HG03175 (cell line): ENCODE data around the gene CSPG4.
"Not testable (repeated sequence)": the region's sequence is repeated elsewhere in the genome, so short reads cannot be mapped to it uniquely, and the experiment has no call there.

Experiments
- ATAC-seq: cut with Tn5 transposase; IDR thresholded peaks from one replicate; pipeline ENCODE4 v1.9.1; 2021; ENCODE audit warnings: mild to moderate bottlenecking, moderate library complexity; ENCODE audit not compliant: unreplicated experiment

Gene CSPG4

GRCh38 chr15:75705375-75705774 lies 7.3 kb downstream of the CSPG4 start:
- ATAC-seq: not testable (repeated sequence)

- no peak for ATAC-seq
These were observed 8.0 kb downstream of the CSPG4 start for GRCh38 chr15:75704618-75705017.

- ATAC-seq: no peak
These were observed 8.4 kb downstream of the CSPG4 start for GRCh38 chr15:75704263-75704615.

DNA sequence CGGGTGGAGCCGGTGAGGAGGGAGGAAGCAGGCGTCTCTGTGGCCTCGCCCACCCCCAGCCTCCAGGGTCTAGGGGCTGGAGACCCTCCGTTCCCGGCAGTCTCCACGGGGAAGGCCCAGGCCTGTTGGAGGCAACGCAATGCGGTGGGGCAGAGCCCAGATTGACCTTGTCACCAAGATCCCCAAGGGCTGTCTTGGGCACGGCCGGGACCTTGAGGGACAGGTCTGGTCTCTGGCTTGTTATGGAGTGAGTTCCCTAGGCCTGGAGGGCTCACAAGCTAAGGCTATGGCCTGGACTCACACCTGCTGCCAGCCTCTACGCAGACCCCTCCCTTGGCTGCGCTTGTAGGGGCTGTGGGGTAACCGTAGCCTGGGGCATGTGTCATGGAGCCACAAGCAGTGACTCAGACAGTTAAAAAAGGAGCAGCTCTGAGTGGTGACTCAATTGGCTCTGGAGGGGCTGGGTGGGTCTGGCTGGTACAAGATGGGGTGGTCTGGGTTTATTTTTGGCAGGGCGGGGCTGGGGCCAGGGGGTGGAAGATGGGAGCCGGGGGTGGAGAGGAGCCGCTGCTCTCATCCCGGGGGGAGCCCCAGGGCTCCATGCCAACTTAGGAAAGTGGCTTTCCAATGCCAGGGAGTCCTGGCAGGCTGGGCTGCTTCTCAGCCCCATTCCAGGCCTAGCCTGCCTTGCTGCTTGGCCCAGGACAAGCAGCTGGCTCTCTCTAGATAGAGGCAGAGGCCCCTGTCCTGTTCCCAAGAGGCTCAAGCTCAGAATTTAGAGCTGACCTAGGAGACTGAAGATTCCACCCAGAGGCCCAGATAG lies 9.0 kb downstream of the CSPG4 start:
- not testable (repeated sequence) for ATAC-seq

GRCh38 chr15:75702436-75702835 lies 10.2 kb downstream of the CSPG4 start:
- no peak for ATAC-seq

- ATAC-seq: not testable (repeated sequence)
These were observed 11.3 kb downstream of the CSPG4 start for GRCh38 chr15:75701071-75702003.

DNA sequence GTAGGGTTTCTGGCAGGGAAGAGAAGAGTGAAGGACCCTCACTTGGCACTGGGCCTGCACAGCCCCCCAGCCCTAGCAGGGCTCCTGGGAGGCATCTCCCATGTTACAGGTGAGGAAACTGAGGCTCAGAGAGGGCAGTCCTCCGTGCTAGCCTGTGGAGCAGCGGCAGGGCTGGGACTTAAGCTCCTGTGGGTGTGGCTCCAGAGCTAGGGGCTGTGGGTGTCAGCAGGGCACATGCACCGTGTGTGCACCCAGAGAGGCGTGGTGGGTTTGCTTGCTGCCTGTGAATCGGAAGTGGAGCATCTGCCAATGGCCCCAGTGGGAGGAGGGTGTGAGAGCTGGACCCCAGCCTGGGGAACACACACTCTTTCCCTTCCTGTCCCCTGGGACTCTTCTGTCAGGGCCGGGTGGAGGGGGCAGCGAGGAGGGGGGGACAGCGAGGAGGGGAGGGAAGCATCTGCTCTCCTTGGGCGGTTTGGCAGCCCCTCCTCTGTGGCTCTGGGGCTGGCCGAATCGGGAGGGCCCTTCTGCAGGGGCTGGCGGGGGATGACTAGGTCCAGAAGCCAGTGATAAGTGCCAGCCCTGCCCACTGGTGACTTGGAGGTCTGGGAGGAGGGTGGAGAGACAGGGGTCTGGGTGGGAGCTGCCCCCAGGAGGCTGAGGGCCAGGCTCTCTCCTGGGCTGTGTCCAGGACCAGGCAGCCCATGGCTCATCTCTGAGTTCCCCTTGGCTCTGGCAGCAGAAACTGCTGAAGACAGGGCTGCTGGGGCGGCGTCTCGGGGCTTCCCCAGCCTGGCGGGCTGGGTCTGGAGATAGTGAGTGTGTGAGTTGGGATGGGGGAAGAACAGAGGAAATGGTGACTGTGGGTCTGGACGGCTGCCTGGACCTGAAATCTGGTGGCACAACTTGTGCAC lies 12.4 kb downstream of the CSPG4 start:
- peak; percentile 47 for ATAC-seq

GRCh38 chr15:75699517-75699916 lies 13.1 kb downstream of the CSPG4 start:
- ATAC-seq: not testable (repeated sequence)

GRCh38 chr15:75697974-75698747 lies 14.5 kb downstream of the CSPG4 start:
- not testable (repeated sequence) for ATAC-seq

DNA sequence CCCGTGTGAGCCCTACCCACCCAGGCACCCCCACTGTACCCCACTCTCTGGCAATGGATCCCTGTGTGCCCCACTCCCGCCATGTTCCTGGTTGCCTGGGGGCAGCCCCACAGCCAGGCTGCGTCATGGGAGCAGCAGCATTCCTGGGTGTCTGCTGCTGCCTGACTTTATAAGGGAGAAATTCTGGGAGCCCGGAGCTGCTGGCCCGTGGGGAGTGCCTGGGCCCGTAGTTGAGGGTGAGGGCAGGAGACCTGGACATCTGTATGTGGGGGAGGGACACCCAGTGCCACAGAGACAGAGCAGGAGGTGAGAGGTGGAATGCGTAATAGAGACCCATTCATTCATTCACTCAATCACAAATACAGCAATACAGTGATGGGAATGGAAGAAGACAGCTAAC lies 15.1 kb downstream of the CSPG4 start:
- ATAC-seq: no peak

- ATAC-seq: no peak
These were observed 15.8 kb downstream of the CSPG4 start for GRCh38 chr15:75696854-75697259.

GRCh38 chr15:75696311-75696720 lies 16.3 kb downstream of the CSPG4 start:
- ATAC-seq: no peak

GRCh38 chr15:75695634-75696310 lies 16.9 kb downstream of the CSPG4 start:
- ATAC-seq: no peak

DNA sequence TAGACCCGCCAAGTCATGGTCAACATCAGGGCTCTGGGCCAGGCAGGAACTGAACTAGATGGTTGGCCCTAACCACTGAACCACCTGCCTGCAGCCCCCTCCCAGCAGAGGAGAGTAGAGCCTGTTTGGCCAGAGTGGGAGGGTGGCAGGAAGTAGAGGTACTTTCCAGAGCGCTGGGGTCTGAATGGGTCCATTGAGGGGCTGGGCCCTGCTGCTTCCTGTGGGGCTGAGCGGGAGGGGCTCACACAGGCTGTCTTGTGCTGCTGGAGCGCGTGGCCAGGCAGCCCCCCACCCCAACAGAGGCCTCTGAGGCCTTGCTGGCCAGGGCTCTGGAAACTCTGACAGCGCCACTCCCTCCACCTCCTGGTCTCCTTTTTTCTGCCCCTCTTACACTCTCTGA lies 17.4 kb downstream of the CSPG4 start:
- ATAC-seq: no peak

GRCh38 chr15:75694241-75695182 lies 18.1 kb downstream of the CSPG4 start:
- ATAC-seq: no peak

DNA sequence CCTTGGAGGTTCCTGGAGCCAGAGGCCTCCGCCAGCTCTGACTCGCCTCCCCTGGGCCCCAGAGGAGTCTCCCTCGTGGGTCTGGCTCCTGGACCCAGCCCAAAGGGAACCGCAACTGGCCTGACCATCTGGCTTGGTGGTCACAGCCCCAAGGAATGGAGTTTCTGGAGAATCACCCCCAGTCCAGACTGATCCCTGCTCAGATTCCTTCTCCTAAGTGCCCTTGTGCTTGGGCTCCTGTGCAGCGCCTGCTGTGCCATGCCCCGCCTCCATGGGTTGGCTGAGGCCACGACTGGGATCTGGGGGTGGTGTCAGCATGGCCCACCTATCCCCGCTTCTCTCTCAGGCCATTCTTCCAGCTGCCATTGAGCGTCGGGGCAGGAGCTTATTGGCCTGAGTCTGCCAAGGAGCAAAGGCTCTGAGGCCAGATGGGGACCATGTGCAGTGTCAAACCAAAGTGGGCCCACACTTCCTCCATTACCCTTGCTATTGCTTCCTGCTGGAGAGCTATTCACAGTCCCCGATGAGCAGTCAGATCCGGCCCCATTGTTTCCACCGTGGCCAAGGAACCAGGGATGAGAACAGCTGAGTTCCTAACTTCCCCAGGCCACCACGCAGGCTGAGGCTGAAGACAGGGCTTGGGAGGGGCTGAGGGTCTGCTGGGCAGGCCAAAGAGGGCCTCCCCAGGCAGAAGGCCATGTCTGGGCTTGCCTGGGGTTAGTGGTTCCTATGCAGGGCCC lies 19.0 kb downstream of the CSPG4 start:
- ATAC-seq: no peak

GRCh38 chr15:75693028-75693427 lies 19.6 kb downstream of the CSPG4 start:
- not testable (repeated sequence) for ATAC-seq

DNA sequence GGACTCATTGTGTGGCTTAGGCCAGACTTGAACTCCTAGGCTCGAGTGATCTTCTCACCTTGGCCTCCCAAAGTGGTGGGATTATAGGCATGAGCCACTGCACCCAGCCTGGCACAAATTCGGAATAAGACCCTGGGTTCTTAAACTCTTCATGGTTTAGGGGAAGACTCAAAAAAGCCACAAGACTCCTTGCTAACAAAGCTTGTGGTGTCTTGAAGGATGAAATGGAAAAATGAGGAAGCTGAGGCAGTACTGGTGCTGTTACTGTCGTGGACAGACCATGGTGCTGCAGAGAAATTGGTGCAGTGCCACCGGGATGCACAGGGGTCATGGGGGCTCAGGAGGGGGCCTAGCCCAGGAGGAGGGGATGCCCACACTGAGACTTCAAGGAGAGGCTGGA lies 20.3 kb downstream of the CSPG4 start:
- ATAC-seq: not testable (repeated sequence)
